Measurements from ENCODE around the gene LDLRAD4.
"Not testable (repeated sequence)": the region's sequence is repeated elsewhere in the genome, so short reads cannot be mapped to it uniquely, and the experiment has no call there.

Gene LDLRAD4

DNA sequence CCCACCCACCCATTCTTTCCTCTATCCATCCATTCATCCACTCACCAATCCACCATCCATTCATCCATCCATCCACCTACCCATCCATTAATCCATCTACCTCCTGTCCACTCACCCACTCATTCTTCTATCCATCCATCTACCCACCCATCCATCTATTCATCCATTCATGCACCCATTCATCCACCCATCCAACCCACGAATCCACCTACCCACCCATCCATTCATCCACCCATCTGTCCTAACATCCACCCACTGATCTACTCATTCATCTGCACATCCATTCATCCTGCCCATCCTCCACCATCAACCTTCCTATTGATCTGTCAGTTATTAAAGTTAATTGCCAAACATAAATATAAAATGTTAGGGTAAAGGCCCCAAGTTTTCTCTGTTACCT is 25.6 kb downstream of the LDLRAD4 start:
- no peak for DNase-seq (ENCODE audit: extremely low read depth in 1 of 2, low read depth in 1 of 2)

DNA sequence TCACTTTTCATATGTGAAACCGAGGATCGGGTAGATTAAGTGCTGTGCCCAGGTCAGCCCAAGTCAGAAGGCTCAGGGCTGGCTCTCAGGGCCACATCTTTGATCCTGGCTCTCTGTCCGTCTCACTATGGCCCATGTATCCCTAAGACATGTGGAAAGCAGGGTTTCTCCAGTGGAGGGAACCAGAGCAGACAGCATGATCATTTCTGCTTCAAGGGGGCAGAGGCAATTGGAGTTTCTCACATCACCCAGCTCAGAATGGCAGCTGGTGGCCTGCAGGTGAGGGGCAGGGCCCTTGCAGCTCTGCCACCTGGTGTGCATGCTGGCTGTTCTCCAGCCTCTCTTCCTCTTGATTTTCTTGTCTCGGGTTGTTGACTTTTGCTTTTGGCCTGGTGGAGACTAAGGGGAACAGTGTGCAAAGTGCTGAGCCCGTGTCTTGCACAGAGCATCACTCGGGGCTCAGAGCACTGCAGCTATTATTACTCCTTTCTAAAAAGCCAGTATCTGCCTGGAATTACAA is 27.0 kb downstream of the LDLRAD4 start:
- no peak for DNase-seq (ENCODE audit: extremely low read depth in 1 of 2, low read depth in 1 of 2)

DNA sequence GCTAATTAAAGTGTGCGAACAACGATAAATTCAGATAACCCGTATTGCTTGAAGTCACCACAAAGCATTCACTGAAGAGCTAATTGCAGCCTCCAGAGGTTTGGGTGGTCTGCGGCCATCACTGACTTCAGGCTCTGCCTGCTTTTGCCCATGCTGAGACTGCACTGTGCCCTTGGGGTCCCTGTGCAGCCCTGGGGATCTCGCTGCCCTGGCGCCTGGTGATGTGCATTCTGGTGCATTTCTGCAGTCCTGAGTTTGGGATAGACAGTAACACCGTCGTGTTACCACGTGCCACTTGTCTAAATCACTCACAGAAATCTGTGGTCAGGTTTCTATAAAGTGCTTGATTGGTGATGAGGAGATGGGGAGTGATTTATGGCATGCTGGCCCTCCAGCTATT is 27.6 kb downstream of the LDLRAD4 start:
- DNase-seq (ENCODE audit: extremely low read depth in 1 of 2, low read depth in 1 of 2), result no peak

DNA sequence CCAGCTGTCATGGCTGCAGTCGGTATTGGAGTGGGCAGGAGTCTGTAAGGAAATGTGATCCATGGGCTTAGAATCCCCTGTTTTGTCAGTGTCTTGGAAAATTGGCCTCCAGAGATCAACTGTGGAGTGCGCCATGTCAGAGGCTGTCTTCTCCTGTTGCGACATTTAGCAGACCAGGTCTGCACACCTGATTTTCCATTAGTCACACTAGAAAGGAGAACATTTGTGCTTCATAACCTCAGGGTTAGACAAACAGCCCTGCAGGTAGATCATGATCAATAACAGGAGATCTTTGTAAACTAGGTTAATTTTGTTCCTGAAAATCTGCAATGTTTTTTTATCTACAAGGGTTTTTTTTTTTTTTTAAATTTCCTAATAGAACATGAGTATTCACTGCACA is 28.0 kb downstream of the LDLRAD4 start:
- DNase-seq (ENCODE audit: extremely low read depth in 1 of 2, low read depth in 1 of 2), result no peak

DNA sequence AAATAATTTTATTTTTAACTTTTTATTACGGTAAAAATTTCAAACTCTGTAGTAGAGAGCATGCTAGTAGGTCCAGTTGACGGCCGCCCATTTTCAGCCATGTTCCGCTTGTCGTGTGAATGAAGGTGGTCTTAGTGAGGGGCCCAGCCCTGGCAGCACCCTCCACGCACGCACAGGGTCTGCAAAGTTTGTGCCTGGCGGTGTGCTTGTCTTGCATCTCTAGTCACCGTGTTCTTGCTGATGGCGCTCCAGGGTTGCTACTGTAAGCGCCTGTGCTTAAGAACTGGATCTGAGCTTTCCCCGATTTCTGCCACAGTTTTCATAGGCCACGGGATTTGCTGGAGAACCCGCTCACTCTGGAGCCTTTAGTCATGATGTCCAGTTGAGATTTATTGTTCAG is 28.9 kb downstream of the LDLRAD4 start:
- DNase-seq (ENCODE audit: extremely low read depth in 1 of 2, low read depth in 1 of 2), result no peak

DNA sequence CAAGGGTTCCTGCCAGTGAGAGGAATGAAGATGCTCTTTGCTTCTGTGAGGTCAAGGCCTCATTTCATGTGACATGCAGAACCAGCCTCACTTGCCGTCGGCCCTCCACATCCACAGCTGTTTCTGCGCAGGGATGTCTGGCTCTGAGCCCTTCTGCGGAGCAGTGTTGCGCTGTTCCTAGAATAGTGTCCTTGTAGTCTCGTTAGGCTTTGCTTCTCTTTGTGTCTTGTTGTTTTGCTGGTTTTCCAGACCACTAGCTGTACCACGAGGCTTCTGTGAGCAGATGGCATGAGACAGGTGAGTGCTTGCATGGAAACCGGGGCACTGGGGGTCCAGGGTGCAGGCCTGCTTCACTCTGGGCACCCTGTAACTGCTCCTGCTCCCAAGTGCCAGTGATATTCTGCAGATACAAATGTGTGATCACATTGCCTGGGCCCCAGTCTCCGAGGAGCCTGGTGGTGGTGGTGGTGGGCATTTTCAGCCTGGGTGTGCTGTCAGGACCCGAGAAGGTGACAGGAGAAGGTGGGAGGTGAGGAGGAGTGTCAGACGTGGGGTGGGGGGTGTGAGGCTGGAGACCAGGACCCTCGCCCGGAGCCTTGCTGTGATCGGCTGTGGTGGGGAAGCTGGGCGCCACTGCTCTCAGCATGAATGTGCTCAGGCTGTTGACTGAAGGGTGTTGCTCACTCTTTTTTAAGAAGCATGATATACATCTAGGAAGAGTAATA is 34.3 kb downstream of the LDLRAD4 start:
- no peak for DNase-seq (ENCODE audit: extremely low read depth in 1 of 2, low read depth in 1 of 2)

DNA sequence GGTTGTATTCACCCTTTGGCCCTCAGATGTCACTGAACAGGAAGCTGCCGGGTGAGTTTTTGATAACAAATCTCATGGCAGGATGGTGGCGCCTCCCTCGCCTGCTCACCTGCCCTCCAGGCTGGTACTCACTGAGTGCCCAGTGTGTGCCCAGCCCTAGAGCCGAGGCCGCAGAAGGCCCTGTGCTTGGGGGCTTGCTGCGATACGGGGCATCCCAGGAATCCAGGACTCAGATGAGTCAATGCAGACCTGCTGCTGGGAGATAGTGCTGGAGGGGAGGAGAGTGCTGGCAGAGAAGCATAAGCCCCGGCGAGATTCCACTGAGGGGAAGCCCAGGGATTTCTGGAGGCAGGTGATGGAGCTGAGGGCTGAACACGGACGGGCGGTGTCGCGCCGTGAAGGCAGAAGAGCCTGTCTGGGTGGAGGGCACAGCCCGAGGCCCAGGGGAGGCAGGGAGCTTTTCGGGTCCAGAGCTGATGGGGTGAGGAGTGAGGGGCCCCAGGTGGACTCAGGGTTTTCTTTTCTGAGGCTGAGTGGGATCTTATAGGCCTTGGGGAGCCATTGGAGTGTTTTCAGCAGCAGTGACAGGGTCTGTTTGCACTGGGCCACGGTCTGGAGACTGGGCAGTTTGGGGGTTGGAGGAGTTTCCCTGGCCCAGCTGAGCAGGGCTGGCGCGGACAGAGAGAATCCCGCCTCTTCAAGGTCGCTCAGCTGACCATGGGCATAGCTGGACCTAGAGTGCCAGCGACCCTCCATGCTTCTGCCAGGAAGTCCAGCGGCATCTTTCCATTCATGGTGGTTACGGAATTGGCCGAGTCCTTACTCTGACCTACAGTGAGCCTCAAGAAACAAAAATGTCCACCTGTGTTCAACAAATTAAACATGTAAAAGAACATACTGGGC is 35.5 kb downstream of the LDLRAD4 start:
- no peak for DNase-seq (ENCODE audit: extremely low read depth in 1 of 2, low read depth in 1 of 2)

DNA sequence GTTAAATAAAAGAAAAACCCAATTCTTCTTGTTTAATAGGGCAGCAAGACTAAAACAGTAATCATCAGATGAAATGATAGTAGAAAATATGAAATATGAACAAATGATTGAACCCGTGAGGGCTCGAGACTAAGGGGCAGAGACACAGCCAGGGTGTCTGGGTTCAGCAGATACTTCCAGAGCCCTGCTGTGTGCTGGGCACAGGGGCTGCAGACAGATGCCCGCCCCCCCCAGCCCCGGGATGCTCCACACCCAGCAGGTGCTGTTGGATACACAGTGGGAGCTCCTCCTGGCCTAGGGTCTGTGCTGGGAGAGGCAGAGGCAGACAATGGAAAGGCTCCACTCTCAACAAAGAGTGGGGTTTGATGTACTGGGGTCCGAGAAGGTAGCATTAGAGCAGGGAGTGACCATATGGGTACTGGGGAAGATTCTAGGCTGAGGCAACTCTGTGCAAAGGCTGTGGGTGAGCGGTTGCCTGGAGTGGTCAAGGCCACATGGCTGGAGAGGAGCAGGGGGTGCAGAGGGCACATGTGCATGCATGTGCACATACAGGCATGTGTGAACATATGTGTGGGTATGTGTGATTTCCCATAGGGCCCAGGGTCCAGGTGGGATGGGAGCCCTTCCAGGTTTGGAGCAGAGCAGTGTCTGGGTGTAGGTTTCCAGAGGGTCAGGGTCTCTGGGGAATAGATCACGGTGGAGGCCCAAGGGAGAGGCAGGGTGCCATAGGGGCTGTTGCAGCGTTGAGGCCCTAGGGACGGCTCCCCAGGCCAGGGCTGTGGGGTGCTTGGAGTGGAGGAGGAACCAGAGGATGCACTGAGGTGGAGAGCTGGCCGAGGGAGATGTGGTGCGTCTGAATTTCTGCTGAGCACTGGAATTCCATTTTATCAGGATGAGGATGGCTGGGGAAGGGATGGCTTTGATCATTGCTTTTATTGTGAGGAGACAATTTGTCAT is 36.7 kb downstream of the LDLRAD4 start:
- DNase-seq (ENCODE audit: extremely low read depth in 1 of 2, low read depth in 1 of 2), result no peak

DNA sequence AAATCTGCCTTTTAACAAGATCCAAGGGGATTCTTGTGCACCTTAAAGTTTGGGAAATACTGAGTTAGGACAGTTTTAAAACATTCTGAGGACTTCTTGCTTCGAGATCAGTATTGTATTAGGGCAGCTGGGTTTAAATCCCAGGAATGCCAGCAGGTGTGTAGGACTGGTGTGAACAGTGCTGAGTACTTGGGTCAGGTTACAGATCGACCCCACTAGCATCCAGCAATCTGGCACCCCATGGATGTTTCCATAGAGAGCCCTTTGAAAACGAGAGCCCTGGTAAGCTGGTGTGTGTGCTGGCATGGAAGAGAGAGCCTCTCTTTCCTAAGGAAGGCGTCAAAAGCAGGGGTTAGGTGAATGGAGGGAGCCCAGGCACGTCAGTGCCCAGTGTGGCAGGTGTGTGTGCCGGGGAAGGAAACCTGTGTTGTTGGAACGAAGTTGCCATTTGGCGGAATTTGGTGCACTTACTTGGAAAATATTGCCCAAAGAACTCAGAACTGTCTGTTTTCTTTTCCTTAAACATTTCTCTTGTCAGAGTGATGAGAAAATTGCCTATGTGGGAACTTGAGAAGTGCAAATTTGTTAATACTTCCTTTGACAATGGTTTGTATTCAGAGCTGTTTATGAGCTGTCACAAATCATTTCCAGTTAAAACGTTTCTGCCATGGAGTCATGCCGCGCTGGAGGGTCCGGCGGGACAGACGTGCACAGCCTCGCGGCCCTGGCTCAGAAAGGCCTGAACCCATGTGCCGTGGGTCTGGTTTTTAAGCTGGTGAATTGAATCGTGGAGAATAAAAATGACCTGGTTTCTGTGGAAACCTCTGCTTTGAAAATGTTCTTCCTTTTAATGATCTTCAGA is 38.1 kb downstream of the LDLRAD4 start:
- no peak for DNase-seq (ENCODE audit: extremely low read depth in 1 of 2, low read depth in 1 of 2)

DNA sequence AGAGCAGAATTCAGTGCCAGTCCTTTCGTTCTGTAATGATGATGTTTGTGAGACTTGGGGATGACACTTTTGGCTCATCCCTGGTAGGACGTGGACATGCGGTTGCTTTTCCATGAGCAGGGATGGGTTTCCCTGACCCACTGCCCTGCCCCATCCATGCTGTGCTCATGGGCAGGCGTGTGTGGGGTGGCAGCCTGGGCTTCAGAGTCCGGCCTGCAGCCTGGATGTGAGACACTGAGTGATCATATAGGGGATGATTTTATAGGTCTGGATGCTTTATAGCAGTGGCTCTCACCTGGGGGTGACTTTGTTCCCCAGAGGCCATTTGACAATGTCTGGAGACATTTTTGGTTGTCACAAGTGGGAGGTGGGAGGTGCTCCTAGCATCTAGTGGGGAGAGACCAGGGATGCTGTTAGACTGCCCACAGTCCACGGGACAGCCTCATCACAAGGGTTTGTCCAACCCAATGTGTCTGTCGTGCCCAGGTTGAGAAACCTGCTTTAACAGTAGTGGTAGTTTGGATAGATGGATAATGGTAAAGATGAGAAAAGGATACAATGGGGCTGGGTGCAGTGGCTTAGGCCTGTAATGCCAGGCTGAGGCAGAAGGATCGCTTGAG is 38.9 kb downstream of the LDLRAD4 start:
- DNase-seq (ENCODE audit: extremely low read depth in 1 of 2, low read depth in 1 of 2), result no peak

DNA sequence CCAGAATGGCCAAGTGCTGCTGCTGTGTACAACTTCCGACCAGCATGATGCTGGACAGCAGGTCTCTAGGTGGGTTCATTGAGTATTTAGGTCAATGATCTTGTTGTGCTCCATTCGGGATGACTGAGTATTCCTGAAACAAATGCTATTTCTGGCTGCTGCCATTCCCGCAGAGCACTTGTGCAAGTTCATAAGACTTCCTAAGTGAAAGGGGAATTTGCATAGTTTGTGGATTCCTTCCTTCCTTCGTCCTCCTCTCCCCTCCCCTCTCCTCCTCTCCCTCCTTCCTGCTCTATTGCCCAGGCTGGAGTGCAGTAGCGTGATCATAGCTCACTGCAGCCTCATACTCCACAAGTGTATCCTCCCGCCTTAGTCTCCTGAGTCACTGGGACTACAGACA is 40.4 kb downstream of the LDLRAD4 start:
- DNase-seq (ENCODE audit: extremely low read depth in 1 of 2, low read depth in 1 of 2), result no peak

DNA sequence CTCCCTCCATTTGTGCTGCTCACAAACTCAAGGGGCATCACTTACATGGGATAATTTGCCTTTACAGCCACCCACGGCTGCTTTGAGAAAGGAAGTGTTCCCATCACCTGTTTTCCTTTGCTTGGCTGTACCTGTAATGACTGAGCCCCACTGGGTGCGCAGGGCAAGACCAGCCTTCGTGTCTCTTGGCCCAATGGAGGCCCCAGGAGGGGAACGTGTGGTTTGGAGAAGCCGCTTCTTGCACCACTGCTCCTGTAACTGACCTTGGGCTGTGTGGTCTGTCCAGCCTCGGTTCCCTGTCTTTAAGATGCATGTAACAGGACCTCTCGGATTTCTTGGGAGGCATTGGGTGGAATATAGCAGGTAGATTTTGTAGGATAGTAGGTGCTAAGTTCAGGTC is 41.1 kb downstream of the LDLRAD4 start:
- DNase-seq (ENCODE audit: extremely low read depth in 1 of 2, low read depth in 1 of 2), result no peak

DNA sequence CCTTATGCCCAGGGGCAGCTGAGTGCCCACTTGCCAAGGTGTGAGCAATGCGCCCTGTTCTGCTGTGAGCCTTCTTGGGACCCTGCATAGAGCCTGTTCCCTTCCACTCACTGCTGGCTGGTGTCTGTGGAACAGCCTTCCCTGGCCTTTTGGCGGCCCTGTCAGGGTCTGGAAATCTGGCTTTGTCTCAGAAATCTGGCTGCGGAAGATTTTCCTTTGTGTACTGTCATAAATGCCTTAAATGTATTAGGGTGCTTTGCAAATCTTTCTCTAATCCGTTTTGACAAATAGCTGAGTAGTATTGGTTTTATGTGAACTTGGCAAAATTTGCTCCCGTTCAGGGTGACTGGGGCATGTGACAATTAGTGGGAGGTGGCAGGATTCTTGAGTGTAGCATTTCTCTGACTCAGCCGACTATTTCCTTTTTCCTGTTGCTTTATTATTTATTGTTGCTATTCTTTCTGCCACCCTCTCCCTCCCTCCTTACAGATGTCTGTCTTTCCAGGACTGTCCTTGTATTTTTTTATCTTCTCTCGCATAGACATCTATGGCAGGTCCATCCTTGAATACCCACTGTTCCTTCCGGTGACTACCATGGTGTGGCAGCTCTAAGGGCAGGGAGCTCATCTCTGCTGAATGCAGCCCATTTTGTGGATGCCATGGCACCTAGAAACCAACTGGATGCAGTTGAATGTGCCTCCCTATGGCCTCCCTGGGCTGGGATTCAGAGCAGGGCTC is 41.8 kb downstream of the LDLRAD4 start:
- DNase-seq (ENCODE audit: extremely low read depth in 1 of 2, low read depth in 1 of 2), result no peak

DNA sequence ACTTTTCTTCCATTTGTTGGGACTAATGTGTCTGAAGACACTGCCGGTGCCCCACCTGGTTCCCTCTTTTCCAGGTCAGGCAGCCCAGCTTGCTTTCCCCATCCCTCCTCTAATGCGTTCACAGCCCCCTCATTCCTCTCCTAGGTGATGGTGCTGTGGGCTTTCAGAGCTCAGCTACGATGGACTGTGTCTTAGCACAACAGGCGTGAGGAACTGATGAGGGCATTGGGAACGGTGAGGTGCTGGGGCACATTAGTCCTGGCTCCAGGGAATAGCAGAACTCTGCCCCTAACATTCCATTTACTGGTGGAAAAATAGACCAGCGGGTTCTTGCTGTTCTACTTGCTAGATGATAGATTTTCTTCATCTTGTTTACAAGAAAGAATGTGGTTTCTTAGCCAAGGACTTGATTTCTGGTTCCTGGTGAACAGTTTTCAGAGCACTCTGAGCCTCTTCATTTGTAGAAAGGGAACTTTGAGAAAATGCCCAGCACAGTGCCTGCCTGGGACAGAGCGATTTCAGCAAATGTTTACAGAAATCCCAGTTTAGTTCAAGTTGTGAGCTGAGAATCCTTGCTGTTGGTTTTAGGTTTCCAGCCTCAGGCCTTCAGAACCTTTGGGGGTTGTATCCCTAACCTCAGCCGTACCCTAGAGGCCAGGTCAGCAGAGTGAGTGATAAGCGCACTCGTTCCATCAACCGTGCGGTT is 42.5 kb downstream of the LDLRAD4 start:
- no peak for DNase-seq (ENCODE audit: extremely low read depth in 1 of 2, low read depth in 1 of 2)

DNA sequence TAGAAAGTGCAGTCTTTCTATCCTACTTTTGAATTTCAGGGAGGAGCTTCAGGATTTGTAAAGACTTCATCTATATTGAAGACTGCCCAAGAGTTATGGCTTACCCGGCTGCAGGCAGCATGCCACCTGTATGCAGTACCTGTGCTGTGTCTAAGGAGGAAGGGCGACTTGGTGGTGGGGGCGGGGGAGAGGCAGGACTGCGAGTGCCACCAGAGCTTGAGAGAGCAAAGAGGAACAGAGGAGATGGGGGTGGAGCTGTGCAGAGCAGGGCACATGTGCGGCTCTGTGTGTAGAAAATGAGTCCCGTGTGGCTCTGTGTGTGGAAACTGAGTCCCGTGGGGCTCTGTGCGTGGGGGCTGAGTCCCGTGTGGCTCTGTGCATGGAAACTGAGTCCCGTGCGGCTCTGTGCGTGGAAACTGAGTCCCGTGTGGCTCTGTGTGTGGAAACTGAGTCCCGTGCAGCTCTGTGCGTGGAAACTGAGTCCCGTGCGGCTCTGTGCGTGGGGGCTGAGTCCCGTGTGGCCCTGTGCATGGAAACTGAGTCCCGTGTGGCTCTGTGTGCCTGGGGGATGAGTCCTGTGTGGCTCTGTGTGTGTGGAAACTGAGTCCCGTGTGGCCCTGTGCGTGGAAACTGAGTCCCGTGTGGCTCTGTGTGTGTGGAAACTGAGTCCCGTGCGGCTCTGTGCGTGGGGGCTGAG is 43.2 kb downstream of the LDLRAD4 start:
- DNase-seq (ENCODE audit: extremely low read depth in 1 of 2, low read depth in 1 of 2), result no peak

DNA sequence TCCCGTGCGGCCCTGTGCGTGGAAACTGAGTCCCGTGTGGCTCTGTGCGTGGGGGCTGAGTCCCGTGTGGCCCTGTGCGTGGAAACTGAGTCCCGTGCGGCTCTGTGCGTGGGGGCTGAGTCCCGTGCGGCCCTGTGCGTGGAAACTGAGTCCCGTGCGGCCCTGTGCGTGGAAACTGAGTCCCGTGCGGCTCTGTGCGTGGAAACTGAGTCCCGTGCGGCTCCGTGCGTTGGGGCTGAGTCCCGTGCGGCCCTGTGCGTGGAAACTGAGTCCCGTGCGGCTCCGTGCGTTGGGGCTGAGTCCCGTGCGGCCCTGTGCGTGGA is 43.8 kb downstream of the LDLRAD4 start:
- DNase-seq (ENCODE audit: extremely low read depth in 1 of 2, low read depth in 1 of 2), result not testable (repeated sequence)

DNA sequence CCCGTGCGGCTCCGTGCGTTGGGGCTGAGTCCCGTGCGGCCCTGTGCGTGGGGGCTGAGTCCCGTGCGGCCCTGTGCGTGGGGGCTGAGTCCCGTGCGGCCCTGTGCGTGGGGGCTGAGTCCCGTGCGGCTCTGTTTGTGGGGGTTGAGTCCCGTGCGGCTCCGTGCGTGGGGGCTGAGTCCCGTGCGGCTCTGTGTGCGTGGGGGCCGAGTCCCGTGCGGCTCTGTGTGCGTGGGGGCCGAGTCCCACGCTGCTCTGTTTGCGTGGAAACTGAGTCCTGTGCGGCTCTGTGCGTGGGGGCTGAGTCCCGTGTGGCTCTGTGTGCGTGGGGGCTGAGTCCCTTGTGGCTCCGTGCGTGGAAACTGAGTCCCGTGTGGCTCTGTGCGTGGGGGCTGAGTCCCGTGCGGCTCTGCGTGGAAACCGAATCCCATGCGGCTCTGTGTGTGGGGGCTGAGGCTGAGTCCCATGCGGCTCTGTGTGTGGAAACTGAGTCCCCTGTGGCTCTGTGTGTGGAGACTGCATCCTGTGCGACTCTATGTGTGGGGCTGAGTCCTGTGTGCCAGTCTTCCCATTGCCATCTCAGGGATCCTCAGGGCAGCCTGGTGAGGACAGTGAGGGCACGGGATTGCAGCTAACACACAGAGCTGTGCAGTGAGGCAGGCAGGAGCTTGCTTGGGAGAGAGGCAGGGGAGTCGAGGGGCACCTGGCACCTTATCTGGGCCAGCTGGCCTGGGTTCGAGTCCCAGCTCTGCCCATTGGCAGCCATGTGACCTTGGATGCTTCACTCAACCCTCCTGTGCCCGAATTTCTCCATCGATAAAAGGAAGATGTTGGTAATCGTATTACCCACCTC is 44.5 kb downstream of the LDLRAD4 start:
- DNase-seq (ENCODE audit: extremely low read depth in 1 of 2, low read depth in 1 of 2), result no peak
